GM12878 (cell line): ENCODE data around the gene PPP1R1B. TPM values are rescaled to one million over a fixed set of nuclear protein-coding genes. Genes with fewer than 3 reads are reported as not detected.

Source experiments
- ATAC-seq: fragments of 200-7000 bp; cut with Tn5 transposase; 3 replicates; pipeline ENCODE4 v1.9.1; 2020; ENCODE audit warnings: mild to moderate bottlenecking, moderate library complexity
- BruUV-seq: library from RNA; stranded (reverse); fragments of 400-500 nt; replicated peaks from 2 replicates; lab custom pipeline; 2021; lab: Mats Ljungman, UMichigan
- CTCF ChIA-PET: fragments of 300-600 bp; sonication (Branson Sonifier 250); formaldehyde crosslinking; extraction: SDS; loops from one replicate; lab custom pipeline; 2021; ENCODE audit warnings: inconsistent platforms; lab: Yijun Ruan, JAX
- POLR2A ChIA-PET: fragments of 350-600 bp; formaldehyde crosslinking; extraction: SDS; loops from one replicate; lab custom pipeline; 2021; ENCODE audit warnings: inconsistent platforms; lab: Charles Lee
- RAD21 ChIA-PET: fragments of 300-600 bp; sonication (Branson Sonifier 250); formaldehyde crosslinking; loops from one replicate; lab custom pipeline; 2023; ENCODE audit warnings: antibody characterized with exemption; ENCODE audit not compliant: unreplicated experiment; lab: Charles Lee
- SMC1A ChIA-PET: fragments of 300-600 bp; sonication (Branson Sonifier 250); formaldehyde crosslinking; loops from one replicate; lab custom pipeline; 2023; ENCODE audit not compliant: unreplicated experiment, uncharacterized antibody; lab: Charles Lee
- DNase-seq: peaks from one replicate; pipeline ENCODE4 v3.0.0-alpha.2; 2011; ENCODE audit warnings: low read depth, low spot score
- FAIRE-seq: peaks from 3 replicates; lab custom pipeline; 2011; peaks lifted over from hg19 to GRCh38; lab: Jason Lieb, UNC
- H2AFZ ChIP-seq: 2 replicates; pipeline ENCODE4 v1.6.0; 2011; ENCODE audit warnings: low read depth, low read length, control low read depth; ENCODE audit not compliant: control insufficient read depth
- H3K27ac ChIP-seq: 2 replicates; pipeline ENCODE4 v1.5.1; 2011; ENCODE audit warnings: control low read depth; ENCODE audit not compliant: control insufficient read depth, insufficient read depth
- H3K27me3 ChIP-seq, 2 experiments: replicated peaks in 1 of 2; 2 replicates each; pipeline versions ENCODE4 v1.6.0 to v1.6.1; 2011; ENCODE audit warnings: low read length in 1 of 2; ENCODE audit not compliant: control insufficient read depth in 2 of 2, insufficient read depth in 2 of 2
- H3K36me3 ChIP-seq, 2 experiments: 2 replicates each; pipeline ENCODE4 v1.5.1; 2011; ENCODE audit warnings: low read length in 1 of 2; ENCODE audit not compliant: control insufficient read depth in 2 of 2, insufficient read depth in 2 of 2
- H3K4me1 ChIP-seq: 2 replicates; pipeline ENCODE4 v1.6.1; 2011; ENCODE audit warnings: mild to moderate bottlenecking, low read length, moderate library complexity, mixed read lengths; ENCODE audit not compliant: control insufficient read depth, insufficient read depth
- H3K4me2 ChIP-seq: 2 replicates; pipeline ENCODE4 v1.6.0; 2011; ENCODE audit warnings: control low read depth; ENCODE audit not compliant: control insufficient read depth, insufficient read depth
- H3K4me3 ChIP-seq: fragments of 200-600 bp; sonication (generic); 2 replicates; pipeline ENCODE4 v1.5.1; 2016
- H3K79me2 ChIP-seq: 2 replicates; pipeline ENCODE4 v1.6.0; 2011; ENCODE audit warnings: low read length; ENCODE audit not compliant: control insufficient read depth, insufficient read depth
- H3K9ac ChIP-seq: 2 replicates; pipeline ENCODE4 v1.8.0; 2011; ENCODE audit warnings: low read length, control low read depth, mixed read lengths; ENCODE audit not compliant: control insufficient read depth, insufficient read depth
- H3K9me3 ChIP-seq: replicated peaks from 3 replicates; pipeline ENCODE4 v1.5.1; 2011; ENCODE audit warnings: mild to moderate bottlenecking, low read length; ENCODE audit not compliant: control insufficient read depth, insufficient read depth
- H4K20me1 ChIP-seq: 2 replicates; pipeline ENCODE4 v1.6.0; 2011; ENCODE audit not compliant: control insufficient read depth, insufficient read depth
- ASH2L ChIP-seq: fragments of 300-600, 200-600 bp; sonication (generic); IDR thresholded peaks from 2 replicates; pipeline ENCODE4 v1.6.1; 2017; ENCODE audit warnings: low read depth, mild to moderate bottlenecking, borderline replicate concordance
- CBX5 ChIP-seq: sonication (generic); IDR thresholded peaks from 2 replicates; pipeline ENCODE4 v1.6.1; 2016; ENCODE audit warnings: low read depth, moderate library complexity, mild to moderate bottlenecking, inconsistent platforms
- IKZF1 ChIP-seq: fragments of 450-650 bp; conservative IDR thresholded peaks from 2 replicates; pipeline ENCODE4 v1.6.1; 2017; ENCODE audit warnings: antibody characterized with exemption, mild to moderate bottlenecking
- IKZF2 ChIP-seq, 2 experiments: fragments of 450-650 bp; IDR thresholded peaks; 2 replicates each; pipeline ENCODE4 v1.6.1; 2017; ENCODE audit warnings: mild to moderate bottlenecking in 2 of 2, moderate library complexity in 2 of 2
- MTA3 ChIP-seq: IDR thresholded peaks from 2 replicates; pipeline ENCODE4 v1.6.1; 2012; ENCODE audit warnings: low read length, inconsistent platforms, borderline replicate concordance
- NFIC ChIP-seq: IDR thresholded peaks from 2 replicates; pipeline ENCODE4 v1.6.1; 2012; ENCODE audit warnings: low read depth, mild to moderate bottlenecking, inconsistent platforms, low read length, moderate library complexity
- NFYA ChIP-seq: IDR thresholded peaks from 2 replicates; pipeline ENCODE4 v1.6.1; 2011; ENCODE audit warnings: low read depth, mild to moderate bottlenecking, low read length, improper control_type of control experiment, borderline replicate concordance
- NR2F1 ChIP-seq: fragments of 450-650 bp; conservative IDR thresholded peaks from 2 replicates; pipeline ENCODE4 v1.6.1; 2017; ENCODE audit warnings: mild to moderate bottlenecking
- RB1 ChIP-seq: fragments of 450-650 bp; formaldehyde crosslinking; IDR thresholded peaks from 2 replicates; pipeline ENCODE4 v1.6.1; 2017; ENCODE audit warnings: mild to moderate bottlenecking, borderline replicate concordance
- SIX5 ChIP-seq: IDR thresholded peaks from 2 replicates; pipeline ENCODE4 v1.6.1; 2011; ENCODE audit warnings: mild to moderate bottlenecking, low read depth, low read length, moderate library complexity; ENCODE audit not compliant: severe bottlenecking
- YBX1 ChIP-seq: fragments of 450-650 bp; IDR thresholded peaks from 2 replicates; pipeline ENCODE4 v1.6.1; 2016; ENCODE audit warnings: antibody characterized with exemption
- WGBS: methylation state at CpG from one replicate; pipeline ENCODE4 v1.1.6; 2016; ENCODE audit warnings: low lambda C conversion rate; ENCODE audit not compliant: insufficient replicate concordance, insufficient coverage; ENCODE audit errors: missing lambda C conversion rate; 5-methylcytosine and 5-hydroxymethylcytosine counted together
- in situ Hi-C: fragments of 300-500 bp; cut with MboI; formaldehyde crosslinking; loops from 9 replicates; pipeline ENCODE4 v1.14.3; 2018; ENCODE audit warnings: mixed read lengths
- intact Hi-C: fragments of 100-400 bp; cut with micrococcal nuclease; formaldehyde crosslinking; loops from one replicate; pipeline ENCODE4 v1.14.2; 2022; ENCODE audit not compliant: unreplicated experiment
- polyA plus RNA-seq, 11 experiments: library from polyadenylated mRNA; depleted of rRNA in 4 of 11; unstranded in 6 of 11; stranded (reverse) in 5 of 11; fragments of >200 nt; fragmentation: Nextera tagmentation in 4 of 11; fragmentation: Illumina TruSeq in 1 of 11; extraction: Ambion mirVana in 4 of 11; extraction: Trizol in 1 of 11; gene quantifications; 1 replicate in 1 of 11; 2 replicates in 10 of 11; pipeline versions ENCODE4 v1.2.1 to v1.2.3, GENCODE V29; 2011 to 2016; ENCODE audit warnings: inconsistent platforms in 2 of 11, missing spikeins in 2 of 11, low read depth in 1 of 11
- total RNA-seq, 4 experiments: library from RNA; depleted of rRNA in 3 of 4; stranded (reverse); fragments of >200 nt in 3 of 4; fragmentation: Illumina TruSeq in 1 of 4; extraction: Trizol in 1 of 4; gene quantifications; 2 replicates each; pipeline versions ENCODE4 v1.2.1 to v1.2.3, GENCODE V29; 2013 to 2021
- TF ChIP-seq, protein P1 (sequence below): IDR thresholded peaks from 2 replicates; pipeline ENCODE4 v1.6.1; 2011; ENCODE audit warnings: borderline replicate concordance, low read depth, mild to moderate bottlenecking, moderate library complexity, low read length; ENCODE audit not compliant: insufficient read depth, poor library complexity, severe bottlenecking

The PPP1R1B gene
- total and polyA plus RNA-seq, 10 of the 15 experiments (the other 5 are each of a cell fraction or from before 2014, with no cell fraction given), result 0.08 TPM; not detected in 9

DNA sequence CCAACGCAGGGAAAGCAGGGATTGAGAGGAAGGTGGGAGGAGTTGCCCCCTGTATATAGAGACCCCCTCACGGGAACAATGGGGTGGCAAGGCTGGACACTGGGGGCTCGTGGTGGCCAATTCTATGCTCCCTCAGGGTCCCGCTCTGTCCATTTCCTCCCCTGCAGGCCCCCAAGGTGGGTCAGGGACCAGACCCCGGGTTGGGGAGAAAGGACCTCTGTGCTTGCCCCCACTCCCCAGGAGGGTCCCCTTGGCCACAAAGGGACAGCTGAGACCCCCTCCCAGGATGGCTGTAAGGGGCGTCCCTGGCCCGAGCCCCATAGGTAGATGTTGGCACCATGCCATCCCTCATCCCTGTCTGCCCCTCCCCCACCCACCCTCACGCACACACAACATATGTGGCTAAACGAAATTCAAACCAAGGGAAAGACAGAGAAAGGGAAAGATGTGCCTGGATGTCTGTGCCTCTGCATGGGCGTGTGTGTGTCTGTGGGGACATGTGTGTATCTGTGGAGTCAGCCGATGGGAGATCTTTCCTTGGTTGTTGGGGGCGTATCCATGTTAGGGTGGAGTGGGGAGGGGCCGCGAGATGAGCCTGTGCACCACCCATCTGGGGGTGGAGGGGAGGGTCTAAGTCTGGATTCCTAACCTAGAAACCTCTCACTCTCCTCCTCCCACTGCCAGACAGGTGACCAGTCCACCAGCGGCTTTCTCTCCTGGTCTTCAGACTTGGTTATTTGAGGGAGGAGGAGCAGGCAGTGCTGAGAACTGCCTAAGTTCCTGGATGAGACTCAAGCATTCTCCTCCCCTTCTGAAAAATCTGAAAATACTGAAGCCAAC is 18.4 kb upstream of the PPP1R1B start:
- SMC1A ChIA-PET, result no interaction called here
- TF ChIP-seq NR2F1, result no peak
- no peak for TF ChIP-seq CBX5
- no peak for TF ChIP-seq YBX1
- TF ChIP-seq, protein P1, sequence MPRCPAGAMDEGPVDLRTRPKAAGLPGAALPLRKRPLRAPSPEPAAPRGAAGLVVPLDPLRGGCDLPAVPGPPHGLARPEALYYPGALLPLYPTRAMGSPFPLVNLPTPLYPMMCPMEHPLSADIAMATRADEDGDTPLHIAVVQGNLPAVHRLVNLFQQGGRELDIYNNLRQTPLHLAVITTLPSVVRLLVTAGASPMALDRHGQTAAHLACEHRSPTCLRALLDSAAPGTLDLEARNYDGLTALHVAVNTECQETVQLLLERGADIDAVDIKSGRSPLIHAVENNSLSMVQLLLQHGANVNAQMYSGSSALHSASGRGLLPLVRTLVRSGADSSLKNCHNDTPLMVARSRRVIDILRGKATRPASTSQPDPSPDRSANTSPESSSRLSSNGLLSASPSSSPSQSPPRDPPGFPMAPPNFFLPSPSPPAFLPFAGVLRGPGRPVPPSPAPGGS, result no peak
- TF ChIP-seq MTA3, result no peak
- TF ChIP-seq ASH2L, result no peak
- no peak for TF ChIP-seq NFYA
- no peak for TF ChIP-seq RB1
- TF ChIP-seq IKZF1, result no peak
- TF ChIP-seq IKZF2 (IDR thresholded peaks at IDR 0.05), result no peak
- no peak for TF ChIP-seq NFIC
- TF ChIP-seq SIX5, result no peak
- H3K36me3 ChIP-seq, result no peaks in the 10 kb centered on the region
- H3K9ac ChIP-seq, result no peak overlapping the region
- POLR2A ChIA-PET, result no interaction called here
- no peaks in the 10 kb centered on the region for H4K20me1 ChIP-seq
- H3K9me3 ChIP-seq, result no peaks in the 10 kb centered on the region
- H3K79me2 ChIP-seq, result no peaks in the 10 kb centered on the region
- H3K27me3 ChIP-seq, result peaks cover 17 to 22% of the 10 kb centered on the region in 2 experiments; a peak in 3 of 4 replicates
- in situ Hi-C loops (no loop called here), intact Hi-C loops (no loop called here)
- no peak for FAIRE-seq
- H3K27ac ChIP-seq, result no peak overlapping the region
- CTCF ChIA-PET, result no interaction called here
- H2AFZ ChIP-seq, result no peak overlapping the region
- no peak for ATAC-seq
- WGBS, result 16% methylated on average over 14 of the region's 15 CpGs
- DNase-seq, result no peak
- RAD21 ChIA-PET, result no interaction called here
- no peak overlapping the region for H3K4me3 ChIP-seq
- no peak overlapping the region for H3K4me2 ChIP-seq
- peaks cover 6% of the 10 kb centered on the region; the same call in 1 of the 2 replicates for H3K4me1 ChIP-seq
- no TSS peak for BruUV-seq
